ENCODE data around the gene IFRD2. TPM values are rescaled to one million over a fixed set of nuclear protein-coding genes. Genes with fewer than 3 reads are reported as not detected.

Gene IFRD2
- total RNA-seq, 4 donors from 2014 or later: 42.0 to 129 (median 56.2) TPM

DNA sequence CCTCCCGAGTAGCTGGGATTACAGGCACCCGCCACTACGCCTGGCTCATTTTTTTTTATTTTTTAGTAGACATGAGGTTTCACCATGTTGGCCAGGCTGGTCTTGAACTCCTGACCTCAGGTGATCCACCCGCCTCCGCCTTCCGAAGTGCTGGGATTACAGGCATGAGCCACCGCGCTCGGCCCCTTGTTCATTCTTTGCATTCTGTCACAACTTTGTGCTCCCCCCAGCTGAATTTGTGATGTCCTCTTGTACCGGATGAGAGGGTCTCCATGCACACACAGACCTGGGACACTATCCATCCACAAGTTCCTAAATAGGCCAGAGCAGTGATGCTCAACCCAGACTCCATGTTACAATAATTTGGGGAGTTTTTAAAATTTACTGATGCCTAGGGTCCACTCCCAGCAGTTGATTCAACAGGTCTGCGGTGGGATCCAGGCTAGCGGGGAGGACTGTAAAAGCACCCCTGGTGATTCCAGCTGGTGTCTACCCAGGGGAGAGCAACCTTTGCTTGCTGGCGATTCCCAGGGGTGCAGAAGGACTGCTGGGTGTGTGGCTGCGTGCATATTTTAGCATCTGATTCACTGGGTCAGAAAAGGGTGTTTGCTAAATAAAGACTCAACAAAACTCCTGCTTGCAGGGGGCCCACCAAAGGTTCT, 47.4 kb upstream of the IFRD2 start:
- no peak for TF ChIP-seq CTCF (IDR thresholded peaks at IDR 0.05)
- no peak for TF ChIP-seq EP300 (IDR thresholded peaks at IDR 0.05)
- no peak for TF ChIP-seq POLR2A (IDR thresholded peaks at IDR 0.05)
- Histone ChIP-seq H3K4me3 (peak overlapping the region; percentile 47 to 68 (median 60)), H3K9me3 (no peaks in the 10 kb centered on the region), H3K27ac (peak overlapping the region; percentile 63 to 100 (median 98)), H3K27me3 (no peaks in the 10 kb centered on the region), H3K36me3 (no peaks in the 10 kb centered on the region), H3K4me1 (peaks cover 0 to 69% (median 43%) of the 10 kb centered on the region in 4 donors)
- WGBS, 2 donors: 77 to 78% methylated on average over 14 of the region's 14 CpGs
- DNase-seq (ENCODE audit: low spot score in 2 of 2): no peak

DNA sequence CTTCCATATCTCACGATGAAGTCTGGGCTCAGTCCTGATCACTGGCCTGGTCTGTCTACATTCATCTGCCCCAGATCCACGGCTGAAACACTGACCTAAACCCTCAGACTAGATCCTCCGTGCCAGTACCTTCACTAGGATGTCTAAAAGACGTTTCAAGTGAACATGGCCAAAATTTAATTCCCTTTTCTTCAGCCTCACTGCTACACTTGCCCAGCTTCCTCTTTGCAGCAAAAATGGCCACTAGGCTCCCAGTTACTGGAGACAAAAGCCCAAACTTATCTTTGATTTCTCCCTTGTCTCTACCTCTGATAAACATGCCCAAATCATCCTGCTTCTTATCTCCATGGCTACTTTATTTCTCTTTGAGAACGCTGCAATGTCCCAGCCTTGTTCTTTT, 46.7 kb upstream of the IFRD2 start:
- peaks cover 0 to 75% (median 50%) of the 10 kb centered on the region in 4 donors for H3K4me1 ChIP-seq
- no peaks in the 10 kb centered on the region for H3K27me3 ChIP-seq
- no peak for DNase-seq (ENCODE audit: low spot score in 2 of 2)
- TF ChIP-seq EP300 (IDR thresholded peaks at IDR 0.05): no peak
- TF ChIP-seq CTCF (IDR thresholded peaks at IDR 0.05): peak in 1 of 5 experiments; percentile 20
- no peaks in the 10 kb centered on the region for H3K36me3 ChIP-seq
- no peaks in the 10 kb centered on the region for H3K9me3 ChIP-seq
- 47 to 58% methylated on average over 5 of the region's 5 CpGs for WGBS, 2 donors
- peak overlapping the region in 3 of 4 donors; percentile 65 to 71 (median 68) for H3K4me3 ChIP-seq
- peak overlapping the region; percentile 97 to 100 (median 98) for H3K27ac ChIP-seq

GRCh38 chr3:50337175-50337861, 45.1 kb upstream of the IFRD2 start:
- TF ChIP-seq EP300 (IDR thresholded peaks at IDR 0.05) (peak; percentile 99), CTCF (IDR thresholded peaks at IDR 0.05) (no peak), POLR2A (IDR thresholded peaks at IDR 0.05) (peak; percentile 65 to 96)
- Histone ChIP-seq H3K4me1 (peaks cover 0 to 89% (median 55%) of the 10 kb centered on the region in 4 donors), H3K36me3 (peaks cover 0 to 3% (median 0%) of the 10 kb centered on the region in 3 donors), H3K27me3 (no peaks in the 10 kb centered on the region), H3K4me3 (peak overlapping the region; percentile 68 to 87 (median 82)), H3K27ac (peak overlapping the region; percentile 97 to 100 (median 98)), H3K9me3 (no peaks in the 10 kb centered on the region)
- WGBS, 2 donors: 0% methylated on average over 3 to 66 of the region's 79 CpGs
- DNase-seq (ENCODE audit: low spot score in 2 of 2): peak; percentile 98 to 99

DNA sequence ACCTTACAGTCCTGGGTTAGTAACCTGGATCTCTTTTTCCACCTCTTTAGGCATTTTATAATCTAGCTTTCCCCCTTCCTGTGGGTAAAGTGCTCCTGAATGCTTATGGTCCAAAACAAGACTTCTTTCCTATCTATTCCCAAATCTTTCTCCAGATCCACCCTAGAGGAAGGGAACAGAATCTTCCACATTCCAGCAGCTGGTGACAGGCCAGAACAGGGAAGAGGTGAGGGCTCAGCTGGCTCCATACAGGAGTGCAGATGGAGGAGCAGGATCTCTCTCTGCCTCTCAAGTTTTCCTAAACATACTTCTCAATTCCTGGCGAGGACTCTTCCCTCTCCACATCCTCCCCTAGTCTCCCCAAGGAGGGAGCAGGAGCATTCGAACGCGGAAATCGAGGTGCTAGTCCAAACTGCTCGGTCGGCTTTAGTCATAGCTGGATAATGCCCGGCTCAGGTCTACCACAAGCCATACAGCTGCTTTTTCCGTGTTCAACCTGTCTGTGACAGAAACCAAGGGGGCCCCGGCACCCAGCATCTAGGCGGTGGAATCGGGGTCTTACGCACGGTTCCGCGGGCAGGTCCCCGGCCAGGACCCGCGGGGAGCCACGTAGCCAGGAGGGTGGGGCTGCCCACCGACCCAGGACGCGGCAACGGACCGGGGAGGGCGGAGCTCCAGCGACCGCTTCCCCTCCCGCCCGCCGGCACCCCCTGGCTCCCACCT, 44.4 kb upstream of the IFRD2 start:
- Histone ChIP-seq H3K36me3 (peaks cover 0 to 10% (median 0%) of the 10 kb centered on the region in 3 donors), H3K27me3 (no peaks in the 10 kb centered on the region), H3K27ac (peak overlapping the region; percentile 97 to 100 (median 98)), H3K9me3 (no peaks in the 10 kb centered on the region), H3K4me3 (peak overlapping the region; percentile 68 to 87 (median 82)), H3K4me1 (peaks cover 0 to 86% (median 55%) of the 10 kb centered on the region in 4 donors)
- no peak for TF ChIP-seq CTCF (IDR thresholded peaks at IDR 0.05)
- TF ChIP-seq EP300 (IDR thresholded peaks at IDR 0.05): no peak
- no peak for TF ChIP-seq POLR2A (IDR thresholded peaks at IDR 0.05)
- WGBS, 2 donors: 0 to 1% methylated on average over 17 to 20 of the region's 31 CpGs
- DNase-seq (ENCODE audit: low spot score in 2 of 2): no peak
